A549 treated with RU486 at 1 μM for 4 hours (cell line): ENCODE data around the gene BEX5. TPM values are rescaled to one million over a fixed set of nuclear protein-coding genes. Genes with fewer than 3 reads are reported as not detected.

Experiments used
- total RNA-seq: library from RNA; stranded (reverse); fragments of 200-300 nt; extraction: Qiagen RNA extraction; gene quantifications from 5 replicates; pipeline ENCODE4 v1.2.3, GENCODE V29; 2022; ENCODE audit warnings: low read depth

BEX5 gene
- total RNA-seq, result not detected in 5 replicates

DNA sequence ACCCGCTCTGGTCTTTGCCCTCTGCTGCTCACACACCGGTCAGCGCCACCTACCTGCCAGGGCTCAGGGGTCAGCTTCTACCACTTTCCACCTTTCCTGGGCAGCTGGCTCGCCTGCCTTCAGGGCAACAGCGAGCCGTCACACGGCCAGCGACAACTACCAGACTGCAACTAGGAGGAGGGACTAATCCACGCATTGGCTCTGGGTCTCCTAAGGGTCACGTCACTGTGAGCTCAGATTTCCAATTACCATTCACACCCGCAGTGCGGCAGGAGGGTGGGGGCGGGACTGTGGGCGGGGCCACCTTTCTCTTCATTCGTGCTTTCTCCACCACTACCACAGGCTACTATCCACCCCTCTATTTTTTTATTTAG is at the start of gene BEX5:
TSS of gene BEX5 (minus strand) at position 172 of the 374 bp plus-strand sequence. CDS start 1,712 bp downstream, outside the sequence.

DNA sequence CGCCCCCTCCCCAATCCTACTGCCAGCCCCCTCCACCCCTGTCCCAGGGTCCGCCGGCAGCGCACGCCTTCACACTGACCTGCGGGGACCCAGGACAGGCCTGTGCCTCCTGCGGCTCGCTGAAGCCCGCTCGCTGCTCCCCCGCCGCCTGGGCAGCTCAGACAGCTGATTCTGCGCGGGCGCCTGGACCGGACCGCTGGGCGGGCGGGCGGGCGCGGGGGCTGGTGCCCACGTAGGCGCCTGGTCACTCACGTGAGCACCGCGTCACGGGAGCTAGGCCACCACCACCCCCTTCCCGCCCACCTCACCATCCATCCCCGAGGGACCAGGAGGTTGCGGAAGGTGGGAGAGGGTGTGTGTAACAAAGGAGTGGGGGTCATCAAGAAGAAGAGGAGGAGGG is 13.5 kb downstream of the BEX5 start, which contains the start of gene TCEAL6:
TSS of gene TCEAL6 (minus strand) at position 208 of the 400 bp plus-strand sequence.

DNA sequence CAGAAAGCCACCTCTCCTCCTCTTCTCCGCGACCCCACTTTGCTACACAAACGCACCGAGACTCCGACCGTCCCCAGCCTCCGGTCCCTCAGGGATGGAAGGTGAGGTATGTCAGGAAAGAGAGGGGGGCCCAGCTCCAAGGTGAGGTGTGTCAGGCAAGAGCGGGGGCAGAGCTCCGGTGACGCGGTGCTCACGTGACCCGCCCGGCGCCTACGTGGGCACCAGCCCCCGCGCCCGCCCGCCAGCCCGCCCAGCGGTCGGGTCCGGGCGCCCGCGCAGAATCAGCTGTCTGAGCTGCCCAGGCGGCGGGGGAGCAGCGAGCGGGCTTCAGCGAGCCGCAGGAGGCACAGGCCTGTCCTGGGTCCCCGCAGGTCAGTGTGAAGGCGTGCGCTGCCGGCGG is 30.3 kb downstream of the BEX5 start, which contains the start of gene TCEAL2:
TSS of gene TCEAL2 (plus strand) at position 244 of the 400 bp plus-strand sequence. CDS start 1,152 bp downstream, outside the sequence.

Other genes with a start within 250 kb of the BEX5 start
- gene ZMAT1, start 223.9 kb downstream of the BEX5 start, total RNA-seq, result 0.06 TPM in 1 of 5 replicates, not detected in the others
- not detected in 5 replicates for gene TCEAL2, start 30.3 kb downstream of the BEX5 start, total RNA-seq
- gene TCEAL6, start 13.5 kb downstream of the BEX5 start, total RNA-seq, result not detected in 5 replicates
- gene TCP11X1, start 59.3 kb upstream of the BEX5 start, total RNA-seq, result not detected in 5 replicates
- not detected in 5 replicates for gene NXF2, start 91.2 kb upstream of the BEX5 start, total RNA-seq